K562 (cell line): Measurements from ENCODE around the gene LRMDA. TPM values are rescaled to one million over a fixed set of nuclear protein-coding genes. Genes with fewer than 3 reads are reported as not detected.
A peak's percentile ranks its signal among the peaks of the same experiment; 100 is the strongest.

ENCODE experiments used
- ATAC-seq: fragments of 200-7000 bp; cut with Tn5 transposase; 3 replicates; pipeline ENCODE4 v1.9.1; 2020; ENCODE audit warnings: moderate library complexity
- BruUV-seq: library from RNA; stranded (reverse); fragments of 400-500 nt; replicated peaks from 2 replicates; lab custom pipeline; 2021; lab: Mats Ljungman, UMichigan
- CTCF ChIA-PET: fragments of 300-600 bp; formaldehyde crosslinking; extraction: SDS; loops from one replicate; lab custom pipeline; 2021; ENCODE audit warnings: low intra/inter-chr PET ratio; lab: Yijun Ruan, JAX
- POLR2A ChIA-PET: fragments of 300-600, 350-650 bp; sonication (Branson Sonifier 250); formaldehyde crosslinking; extraction: SDS; loops from one replicate; lab custom pipeline; 2021; ENCODE audit warnings: antibody characterized with exemption, inconsistent platforms; lab: Yijun Ruan, JAX
- DNase-seq, 4 experiments: peaks; one replicate each; pipeline versions ENCODE4 v3.0.0 to v3.0.0-alpha.2; 2011 to 2018; ENCODE audit warnings: low spot score in 3 of 4, mixed read lengths in 3 of 4; ENCODE audit errors: extremely low read depth in 1 of 4
- FAIRE-seq: peaks from 2 replicates; lab custom pipeline; 2011; peaks lifted over from hg19 to GRCh38; lab: Jason Lieb, UNC
- H2AFZ ChIP-seq: 2 replicates; pipeline ENCODE4 v1.6.0; 2011; ENCODE audit warnings: low read depth, low read length, control low read depth, inconsistent platforms
- H3K27ac ChIP-seq: fragments of 200-600 bp; 3 replicates; pipeline ENCODE4 v1.8.0; 2011; ENCODE audit warnings: low read depth, mild to moderate bottlenecking, control low read depth, inconsistent platforms, low read length, moderate library complexity, mixed read lengths; ENCODE audit errors: extremely low read depth
- H3K27me3 ChIP-seq, 2 experiments: fragments of 300-600 bp in 1 of 2; 2 replicates in 1 of 2; 3 replicates in 1 of 2; pipeline versions ENCODE4 v1.6.0 to v1.8.0; 2011; ENCODE audit warnings: inconsistent platforms in 2 of 2, low read length in 2 of 2, mild to moderate bottlenecking in 1 of 2, mixed read lengths in 1 of 2, moderate library complexity in 1 of 2; ENCODE audit not compliant: control insufficient read depth in 2 of 2, insufficient read depth in 2 of 2
- H3K36me3 ChIP-seq: fragments of 300-600 bp; 3 replicates; pipeline ENCODE4 v1.8.0; 2011; ENCODE audit warnings: mild to moderate bottlenecking, low read length, inconsistent platforms; ENCODE audit not compliant: control insufficient read depth, insufficient read depth
- H3K4me1 ChIP-seq, 2 experiments: fragments of 200-600 bp in 1 of 2; replicated peaks in 1 of 2; 2 replicates in 1 of 2; 3 replicates in 1 of 2; pipeline versions ENCODE4 v1.5.1 to v1.8.0; 2011; ENCODE audit warnings: inconsistent platforms in 2 of 2, low read length in 2 of 2, mild to moderate bottlenecking in 1 of 2, mixed read lengths in 1 of 2, moderate library complexity in 1 of 2; ENCODE audit not compliant: control insufficient read depth in 2 of 2, insufficient read depth in 2 of 2
- H3K4me2 ChIP-seq: 2 replicates; pipeline ENCODE4 v1.6.1; 2011; ENCODE audit warnings: low read length, control low read depth, inconsistent platforms, mixed read lengths; ENCODE audit not compliant: insufficient read depth
- H3K4me3 ChIP-seq: fragments of 200-600 bp; sonication (generic), shearing (Covaris generic); 2 replicates; pipeline ENCODE4 v1.5.1; 2016; ENCODE audit warnings: control low read depth, inconsistent platforms
- H3K79me2 ChIP-seq: fragments of 200-600 bp; 3 replicates; pipeline ENCODE4 v1.8.0; 2011; ENCODE audit warnings: low read length, inconsistent platforms; ENCODE audit not compliant: control insufficient read depth, insufficient read depth
- H3K9ac ChIP-seq, 2 experiments: 2 replicates each; pipeline versions ENCODE4 v1.6.0 to v1.6.1; 2011; ENCODE audit warnings: low read depth in 2 of 2, low read length in 2 of 2, control low read depth in 1 of 2, inconsistent platforms in 1 of 2, mild to moderate bottlenecking in 1 of 2, mixed read lengths in 1 of 2; ENCODE audit not compliant: insufficient read depth in 1 of 2
- H3K9me1 ChIP-seq: one replicate; pipeline ENCODE4 v1.6.0; 2011; ENCODE audit warnings: inconsistent platforms, mild to moderate bottlenecking, low read length, moderate library complexity; ENCODE audit not compliant: control insufficient read depth, insufficient read depth
- H3K9me3 ChIP-seq: replicated peaks from 2 replicates; pipeline ENCODE4 v1.5.1; 2011; ENCODE audit warnings: low read depth, low read length, inconsistent platforms; ENCODE audit not compliant: control insufficient read depth, insufficient read depth
- H4K20me1 ChIP-seq: replicated peaks from 2 replicates; pipeline ENCODE4 v1.6.1; 2011; ENCODE audit warnings: low read length, inconsistent platforms, mixed read lengths; ENCODE audit not compliant: control insufficient read depth, insufficient read depth
- ATF6 ChIP-seq: sonication (generic); formaldehyde crosslinking; IDR thresholded peaks from 2 replicates; pipeline ENCODE4 v1.4.0; 2020; ENCODE audit warnings: mild to moderate bottlenecking, missing genetic modification reagents
- WGBS: fragments of 100-300 bp; shearing (Covaris generic); methylation state at CpG from one replicate; pipeline ENCODE4 v1.1.6; 2016; ENCODE audit warnings: low coverage, mixed read lengths; ENCODE audit not compliant: insufficient coverage; ENCODE audit errors: missing lambda C conversion rate; 5-methylcytosine and 5-hydroxymethylcytosine counted together
- in situ Hi-C: fragments of 300-500 bp; cut with MboI; formaldehyde crosslinking; loops from 4 replicates; pipeline ENCODE4 v1.15.0; 2018; ENCODE audit warnings: inconsistent platforms, mixed read lengths
- intact Hi-C: fragments of 100-400 bp; cut with micrococcal nuclease; formaldehyde crosslinking; loops from 2 replicates; pipeline ENCODE4 v1.14.2; 2022
- polyA plus RNA-seq, 8 experiments: library from polyadenylated mRNA; depleted of rRNA in 4 of 8; stranded (reverse) in 5 of 8; unstranded in 3 of 8; fragments of >200 nt; fragmentation: Nextera tagmentation in 2 of 8; fragmentation: Illumina TruSeq in 1 of 8; extraction: Ambion mirVana in 2 of 8; extraction: Trizol in 1 of 8; gene quantifications; 2 replicates each; pipeline versions ENCODE4 v1.2.1 to v1.2.3, GENCODE V29; 2011 to 2014; ENCODE audit warnings: inconsistent platforms in 1 of 8, missing spikeins in 1 of 8
- total RNA-seq, 7 experiments: library from RNA; depleted of rRNA in 6 of 7; stranded (reverse); fragments of >200 nt in 6 of 7; fragmentation: Illumina TruSeq in 2 of 7; extraction: Trizol in 2 of 7; gene quantifications; 2 replicates each; pipeline versions ENCODE4 v1.2.1 to v1.2.3, GENCODE V29; 2011 to 2021; ENCODE audit warnings: low replicate concordance in 1 of 7
- TF ChIP-seq, protein P1 (sequence below), 2 experiments: fragments of 450-650 bp in 1 of 2; sonication (generic) in 1 of 2; formaldehyde crosslinking in 1 of 2; IDR thresholded peaks in 1 of 2; conservative IDR thresholded peaks in 1 of 2; 2 replicates each; pipeline versions ENCODE4 v1.6.1 to v1.8.1; 2016 to 2023; ENCODE audit warnings: mild to moderate bottlenecking in 2 of 2, moderate library complexity in 2 of 2, inconsistent platforms in 1 of 2, missing genetic modification reagents in 1 of 2

The LRMDA gene
- total and polyA plus RNA-seq, 9 of the 15 experiments (the other 6 are each of a cell fraction or from before 2014, with no cell fraction given), result 0.25 TPM; not detected in 8

GRCh38 chr10:75394221-75394620 lies 37.2 kb upstream of the LRMDA start:
- ChIA-PET POLR2A (no interaction called here), CTCF (interaction anchor here (1.2 kb wide), 1 partner anchor 1151 kb away, joined by 3 read pairs; no protein-coding TSS in a partner anchor)
- Histone ChIP-seq H4K20me1 (no peaks in the 10 kb centered on the region), H3K9me1 (no peaks in the 10 kb centered on the region), H3K4me3 (no peak overlapping the region), H3K36me3 (no peaks in the 10 kb centered on the region), H3K9me3 (no peaks in the 10 kb centered on the region), H3K4me2 (no peak overlapping the region), H3K27ac (no peak overlapping the region), H3K79me2 (no peaks in the 10 kb centered on the region), H3K9ac (no peak overlapping the region), H3K27me3 (peaks cover 7 to 40% of the 10 kb centered on the region in 2 experiments; a peak in 4 of 5 replicates), H3K4me1 (peaks cover 0 to 28% of the 10 kb centered on the region in 2 experiments; a peak in 3 of 5 replicates), H2AFZ (no peak overlapping the region)
- no peak for ATAC-seq
- TF ChIP-seq ATF6 (CRISPR knock-in tag), result no peak
- TF ChIP-seq, protein P1, sequence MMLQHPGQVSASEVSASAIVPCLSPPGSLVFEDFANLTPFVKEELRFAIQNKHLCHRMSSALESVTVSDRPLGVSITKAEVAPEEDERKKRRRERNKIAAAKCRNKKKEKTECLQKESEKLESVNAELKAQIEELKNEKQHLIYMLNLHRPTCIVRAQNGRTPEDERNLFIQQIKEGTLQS (IDR thresholded peaks at IDR 0.05), result peak; percentile 14; the same call in 1 of the 2 replicates
- TF ChIP-seq, protein P1 (CRISPR knock-in tag; conservative IDR thresholded peaks at IDR 0.05), result no peak
- no peak for FAIRE-seq
- 11% methylated on average over 7 of the region's 7 CpGs for WGBS
- BruUV-seq, result no TSS peak
- intact Hi-C loops, result loop anchor here (10.0 kb wide), 1 partner anchor 1151 kb away; no protein-coding TSS in a partner anchor
- DNase-seq, result no peak
- in situ Hi-C loops, result no loop called here
